ENCODE data around the gene TPPP.

TPPP gene

GRCh38 chr5:624951-625230, 68.3 kb downstream of the TPPP start:
- H2AFZ ChIP-seq (ENCODE audit: low read length) = no peak overlapping the region
- H3K4me2 ChIP-seq (ENCODE audit: low read depth, low read length) = no peak overlapping the region
- H3F3A ChIP-seq (ENCODE audit: insufficient read depth, low read length) = peaks cover 8% of the 10 kb centered on the region
- H3K9me3 ChIP-seq (replicated peaks; ENCODE audit: insufficient read depth, low read length) = no peaks in the 10 kb centered on the region
- H3K9me2 ChIP-seq (replicated peaks; ENCODE audit: insufficient read depth, low read length) = no peaks in the 10 kb centered on the region
- no peaks in the 10 kb centered on the region for H4K20me1 ChIP-seq (ENCODE audit: insufficient read depth, low read length)
- H3K27me3 ChIP-seq (replicated peaks; ENCODE audit: insufficient read depth, low read length) = no peaks in the 10 kb centered on the region
- DNase-seq = no peak
- TF ChIP-seq CTCF (IDR thresholded peaks at IDR 0.05; ENCODE audit: low read length) (no peak), EZH2phosphoT487 (IDR thresholded peaks at IDR 0.05; ENCODE audit: low read length) (no peak), EZH2 (optimal IDR thresholded peaks at IDR 0.05; ENCODE audit: low read depth, low read length) (no peak)
- H3K9ac ChIP-seq (ENCODE audit: low read length) = no peak overlapping the region
- H3K27ac ChIP-seq (ENCODE audit: low read length) = no peak overlapping the region
- H3K4me1 ChIP-seq (ENCODE audit: low read length) = peaks cover 6% of the 10 kb centered on the region; the same call in 1 of the 2 replicates
- peaks cover 9% of the 10 kb centered on the region for H3K36me3 ChIP-seq (replicated peaks; ENCODE audit: insufficient read depth, low read length)
- peaks cover 11% of the 10 kb centered on the region for H3K79me2 ChIP-seq (ENCODE audit: low read length)
- H3K4me3 ChIP-seq (ENCODE audit: low read length) = no peak overlapping the region

GRCh38 chr5:624118-624950, 68.8 kb downstream of the TPPP start:
- no peak for DNase-seq
- Histone ChIP-seq H3K4me3 (ENCODE audit: low read length) (no peak overlapping the region), H3K4me1 (ENCODE audit: low read length) (peaks cover 6% of the 10 kb centered on the region; the same call in 1 of the 2 replicates), H3F3A (ENCODE audit: insufficient read depth, low read length) (peaks cover 8% of the 10 kb centered on the region), H3K9me3 (replicated peaks; ENCODE audit: insufficient read depth, low read length) (no peaks in the 10 kb centered on the region), H2AFZ (ENCODE audit: low read length) (no peak overlapping the region), H4K20me1 (ENCODE audit: insufficient read depth, low read length) (no peaks in the 10 kb centered on the region), H3K27me3 (replicated peaks; ENCODE audit: insufficient read depth, low read length) (no peaks in the 10 kb centered on the region), H3K36me3 (replicated peaks; ENCODE audit: insufficient read depth, low read length) (peaks cover 13% of the 10 kb centered on the region), H3K9ac (ENCODE audit: low read length) (no peak overlapping the region), H3K79me2 (ENCODE audit: low read length) (peaks cover 11% of the 10 kb centered on the region), H3K9me2 (replicated peaks; ENCODE audit: insufficient read depth, low read length) (no peaks in the 10 kb centered on the region), H3K27ac (ENCODE audit: low read length) (no peak overlapping the region), H3K4me2 (ENCODE audit: low read depth, low read length) (no peak overlapping the region)
- TF ChIP-seq EZH2phosphoT487 (IDR thresholded peaks at IDR 0.05; ENCODE audit: low read length) (no peak), CTCF (IDR thresholded peaks at IDR 0.05; ENCODE audit: low read length) (no peak), EZH2 (optimal IDR thresholded peaks at IDR 0.05; ENCODE audit: low read depth, low read length) (no peak)

GRCh38 chr5:623531-623930, 69.6 kb downstream of the TPPP start:
- no peaks in the 10 kb centered on the region for H3K9me3 ChIP-seq (replicated peaks; ENCODE audit: insufficient read depth, low read length)
- H3K27ac ChIP-seq (ENCODE audit: low read length) = no peak overlapping the region
- H2AFZ ChIP-seq (ENCODE audit: low read length) = no peak overlapping the region
- H3K4me3 ChIP-seq (ENCODE audit: low read length) = no peak overlapping the region
- H3K27me3 ChIP-seq (replicated peaks; ENCODE audit: insufficient read depth, low read length) = no peaks in the 10 kb centered on the region
- TF ChIP-seq EZH2 (optimal IDR thresholded peaks at IDR 0.05; ENCODE audit: low read depth, low read length) (no peak), EZH2phosphoT487 (IDR thresholded peaks at IDR 0.05; ENCODE audit: low read length) (no peak), CTCF (IDR thresholded peaks at IDR 0.05; ENCODE audit: low read length) (no peak)
- peaks cover 11% of the 10 kb centered on the region for H3K79me2 ChIP-seq (ENCODE audit: low read length)
- H3K4me1 ChIP-seq (ENCODE audit: low read length) = peaks cover 6% of the 10 kb centered on the region; the same call in 1 of the 2 replicates
- H3K4me2 ChIP-seq (ENCODE audit: low read depth, low read length) = no peak overlapping the region
- no peak for DNase-seq
- no peaks in the 10 kb centered on the region for H3K9me2 ChIP-seq (replicated peaks; ENCODE audit: insufficient read depth, low read length)
- peaks cover 18% of the 10 kb centered on the region for H3K36me3 ChIP-seq (replicated peaks; ENCODE audit: insufficient read depth, low read length)
- H3K9ac ChIP-seq (ENCODE audit: low read length) = no peak overlapping the region
- H3F3A ChIP-seq (ENCODE audit: insufficient read depth, low read length) = peaks cover 8% of the 10 kb centered on the region
- H4K20me1 ChIP-seq (ENCODE audit: insufficient read depth, low read length) = no peaks in the 10 kb centered on the region
